ENCODE data around the gene MPRIP. TPM values are rescaled to one million over a fixed set of nuclear protein-coding genes. Genes with fewer than 3 reads are reported as not detected.
A peak's percentile ranks its signal among the peaks of the same experiment; 100 is the strongest.

The MPRIP gene
- total RNA-seq, 1 donor from 2014 or later: 345 TPM

DNA sequence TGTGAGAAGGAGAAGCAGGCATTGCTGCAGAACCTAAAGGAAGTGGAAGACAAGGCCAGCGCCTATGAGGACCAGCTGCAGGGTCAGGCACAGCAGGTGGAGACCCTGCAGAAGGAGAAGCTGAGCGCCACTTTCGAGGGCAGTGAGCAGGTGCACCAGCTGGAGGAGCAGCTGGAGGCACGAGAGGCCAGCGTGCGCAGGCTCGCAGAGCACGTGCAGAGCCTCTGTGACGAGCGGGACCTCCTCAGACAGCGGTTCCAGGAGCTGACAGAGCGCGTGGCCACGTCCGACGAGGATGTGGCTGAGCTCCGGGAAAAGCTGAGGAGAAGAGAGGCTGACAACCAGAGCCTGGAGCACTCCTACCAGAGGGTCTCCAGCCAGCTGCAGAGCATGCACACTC, 122.4 kb downstream of the MPRIP start:
- H3K27me3 Mint-ChIP-seq (ENCODE audit: low read depth): no peaks in the 10 kb centered on the region
- DNase-seq (ENCODE audit: low spot score): peak; percentile 86
- no peaks in the 10 kb centered on the region for H3K9me3 Mint-ChIP-seq (ENCODE audit: low read depth)
- H3K36me3 Mint-ChIP-seq (ENCODE audit: low read depth): peaks cover 49% of the 10 kb centered on the region
- H3K4me3 Mint-ChIP-seq (ENCODE audit: unreplicated experiment): no peak overlapping the region
- H3K27ac Mint-ChIP-seq (ENCODE audit: unreplicated experiment): no peak overlapping the region
- TF ChIP-seq, protein P1, sequence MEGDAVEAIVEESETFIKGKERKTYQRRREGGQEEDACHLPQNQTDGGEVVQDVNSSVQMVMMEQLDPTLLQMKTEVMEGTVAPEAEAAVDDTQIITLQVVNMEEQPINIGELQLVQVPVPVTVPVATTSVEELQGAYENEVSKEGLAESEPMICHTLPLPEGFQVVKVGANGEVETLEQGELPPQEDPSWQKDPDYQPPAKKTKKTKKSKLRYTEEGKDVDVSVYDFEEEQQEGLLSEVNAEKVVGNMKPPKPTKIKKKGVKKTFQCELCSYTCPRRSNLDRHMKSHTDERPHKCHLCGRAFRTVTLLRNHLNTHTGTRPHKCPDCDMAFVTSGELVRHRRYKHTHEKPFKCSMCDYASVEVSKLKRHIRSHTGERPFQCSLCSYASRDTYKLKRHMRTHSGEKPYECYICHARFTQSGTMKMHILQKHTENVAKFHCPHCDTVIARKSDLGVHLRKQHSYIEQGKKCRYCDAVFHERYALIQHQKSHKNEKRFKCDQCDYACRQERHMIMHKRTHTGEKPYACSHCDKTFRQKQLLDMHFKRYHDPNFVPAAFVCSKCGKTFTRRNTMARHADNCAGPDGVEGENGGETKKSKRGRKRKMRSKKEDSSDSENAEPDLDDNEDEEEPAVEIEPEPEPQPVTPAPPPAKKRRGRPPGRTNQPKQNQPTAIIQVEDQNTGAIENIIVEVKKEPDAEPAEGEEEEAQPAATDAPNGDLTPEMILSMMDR (IDR thresholded peaks at IDR 0.05): no peak
- H3K4me1 Mint-ChIP-seq (ENCODE audit: low read depth): no peaks in the 10 kb centered on the region

- no peaks in the 10 kb centered on the region for H3K27me3 Mint-ChIP-seq (ENCODE audit: low read depth)
- TF ChIP-seq, protein P1 (IDR thresholded peaks at IDR 0.05): no peak
- peaks cover 48% of the 10 kb centered on the region for H3K36me3 Mint-ChIP-seq (ENCODE audit: low read depth)
- H3K9me3 Mint-ChIP-seq (ENCODE audit: low read depth): no peaks in the 10 kb centered on the region
- no peaks in the 10 kb centered on the region for H3K4me1 Mint-ChIP-seq (ENCODE audit: low read depth)
- no peak overlapping the region for H3K4me3 Mint-ChIP-seq (ENCODE audit: unreplicated experiment)
- no peak overlapping the region for H3K27ac Mint-ChIP-seq (ENCODE audit: unreplicated experiment)
- DNase-seq (ENCODE audit: low spot score): peak; percentile 89
These were observed 123.5 kb downstream of the MPRIP start for GRCh38 chr17:17165666-17166308.

GRCh38 chr17:17166446-17166845, 124.2 kb downstream of the MPRIP start:
- H3K27ac Mint-ChIP-seq (ENCODE audit: unreplicated experiment): no peak overlapping the region
- no peaks in the 10 kb centered on the region for H3K4me1 Mint-ChIP-seq (ENCODE audit: low read depth)
- H3K36me3 Mint-ChIP-seq (ENCODE audit: low read depth): peaks cover 51% of the 10 kb centered on the region
- no peak for DNase-seq (ENCODE audit: low spot score)
- H3K4me3 Mint-ChIP-seq (ENCODE audit: unreplicated experiment): no peak overlapping the region
- TF ChIP-seq, protein P1 (IDR thresholded peaks at IDR 0.05): no peak
- H3K27me3 Mint-ChIP-seq (ENCODE audit: low read depth): no peaks in the 10 kb centered on the region
- no peaks in the 10 kb centered on the region for H3K9me3 Mint-ChIP-seq (ENCODE audit: low read depth)

GRCh38 chr17:17167356-17167755, 125.1 kb downstream of the MPRIP start:
- Mint-ChIP-seq H3K27ac (ENCODE audit: unreplicated experiment) (no peak overlapping the region), H3K4me3 (ENCODE audit: unreplicated experiment) (no peak overlapping the region), H3K4me1 (ENCODE audit: low read depth) (no peaks in the 10 kb centered on the region), H3K27me3 (ENCODE audit: low read depth) (no peaks in the 10 kb centered on the region), H3K9me3 (ENCODE audit: low read depth) (no peaks in the 10 kb centered on the region), H3K36me3 (ENCODE audit: low read depth) (peaks cover 54% of the 10 kb centered on the region)
- TF ChIP-seq, protein P1 (IDR thresholded peaks at IDR 0.05): no peak
- no peak for DNase-seq (ENCODE audit: low spot score)

DNA sequence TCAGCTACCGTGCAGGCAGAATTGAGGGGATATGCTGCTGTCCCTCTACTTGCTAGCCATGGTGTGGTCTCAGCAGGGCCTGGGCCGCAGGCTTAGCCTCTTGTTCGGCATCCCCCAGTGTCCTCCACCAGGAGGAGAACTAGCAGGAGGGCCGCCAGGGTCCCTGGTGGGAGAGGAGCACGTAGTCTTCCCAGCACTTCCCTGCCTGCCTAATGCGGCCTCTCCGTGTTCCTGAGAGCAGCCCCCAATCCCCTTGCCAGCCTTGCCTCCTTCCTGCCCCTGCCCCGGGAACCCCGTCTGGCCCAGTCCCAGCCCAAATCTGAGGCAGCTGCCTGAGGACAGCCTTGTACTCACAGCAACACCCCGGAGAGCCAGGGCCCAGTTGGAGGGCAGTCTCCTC, 125.7 kb downstream of the MPRIP start:
- no peak overlapping the region for H3K27ac Mint-ChIP-seq (ENCODE audit: unreplicated experiment)
- H3K36me3 Mint-ChIP-seq (ENCODE audit: low read depth): peaks cover 55% of the 10 kb centered on the region
- no peaks in the 10 kb centered on the region for H3K9me3 Mint-ChIP-seq (ENCODE audit: low read depth)
- H3K4me1 Mint-ChIP-seq (ENCODE audit: low read depth): no peaks in the 10 kb centered on the region
- H3K27me3 Mint-ChIP-seq (ENCODE audit: low read depth): no peaks in the 10 kb centered on the region
- TF ChIP-seq, protein P1 (IDR thresholded peaks at IDR 0.05): no peak
- DNase-seq (ENCODE audit: low spot score): no peak
- H3K4me3 Mint-ChIP-seq (ENCODE audit: unreplicated experiment): no peak overlapping the region

All from chondrocyte (in vitro differentiated cells).